Upper lobe of left lung (tissue), 4 donors: Measurements from ENCODE around the gene TRIM34.

Experiments used
- CTCF ChIP-seq, 6 experiments: fragments of 450-650 bp in 4 of 6; fragments of 200-600 bp in 2 of 6; sonication (generic) in 2 of 6; IDR thresholded peaks; one replicate each; pipeline ENCODE4 v1.5.1; 2016 to 2019; ENCODE audit warnings: antibody characterized with exemption in 6 of 6
- EP300 ChIP-seq, 4 donors: sonication (generic); formaldehyde crosslinking; IDR thresholded peaks; one replicate each; pipeline ENCODE4 v1.5.1; 2017; ENCODE audit warnings: antibody characterized with exemption in 4 of 4, control low read depth in 2 of 4
- POLR2A ChIP-seq, 4 donors: fragments of 450-650 bp; IDR thresholded peaks; one replicate each; pipeline ENCODE4 v1.5.1; 2016 to 2017; ENCODE audit warnings: antibody characterized with exemption in 4 of 4, mild to moderate bottlenecking in 2 of 4
- POLR2AphosphoS5 ChIP-seq, 2 donors: sonication (generic); formaldehyde crosslinking; IDR thresholded peaks; one replicate each; pipeline ENCODE4 v1.5.1; 2017; ENCODE audit warnings: antibody characterized with exemption in 2 of 2

GRCh38 chr11:5631417-5631816 is 6.6 kb downstream of the TRIM34 start:
- TF ChIP-seq CTCF (IDR thresholded peaks at IDR 0.05) (no peak), POLR2A (IDR thresholded peaks at IDR 0.05) (no peak), POLR2AphosphoS5 (IDR thresholded peaks at IDR 0.05) (no peak), EP300 (IDR thresholded peaks at IDR 0.05) (no peak)
